NCI-H2171 treated with DMSO at 0.1 percent for 48 hours (cell line): ENCODE measurements around the gene CHAF1B.

Experiments used
- DNase-seq: peaks from one replicate; lab custom pipeline; 2025; lab: John Stamatoyannopoulos, UW

Gene CHAF1B

GRCh38 chr21:36428761-36429432 lies 43.7 kb downstream of the CHAF1B start:
- DNase-seq: peak; percentile 13

GRCh38 chr21:36429947-36430546 lies 44.9 kb downstream of the CHAF1B start:
- peak; percentile 54 for DNase-seq

- DNase-seq: no peak
Measured at GRCh38 chr21:36430841-36431240, 45.6 kb downstream of the CHAF1B start.

GRCh38 chr21:36431252-36431651 lies 46.1 kb downstream of the CHAF1B start:
- DNase-seq: no peak

GRCh38 chr21:36433059-36433709 lies 48.0 kb downstream of the CHAF1B start:
- DNase-seq: no peak

GRCh38 chr21:36434144-36434543 lies 49.0 kb downstream of the CHAF1B start:
- no peak for DNase-seq

GRCh38 chr21:36436829-36437744 lies 51.9 kb downstream of the CHAF1B start:
- DNase-seq: peak; percentile 75

- DNase-seq: no peak
Measured at GRCh38 chr21:36437745-36438128, 52.5 kb downstream of the CHAF1B start.

- no peak for DNase-seq
Measured at GRCh38 chr21:36441715-36442114, 56.5 kb downstream of the CHAF1B start.

GRCh38 chr21:36446301-36446700 lies 61.1 kb downstream of the CHAF1B start:
- DNase-seq: no peak

- no peak for DNase-seq
Measured at GRCh38 chr21:36450511-36450910, 65.3 kb downstream of the CHAF1B start.

GRCh38 chr21:36451506-36451905 lies 66.3 kb downstream of the CHAF1B start:
- DNase-seq: no peak

GRCh38 chr21:36452281-36452825 lies 67.2 kb downstream of the CHAF1B start:
- no peak for DNase-seq

- DNase-seq: no peak
Measured at GRCh38 chr21:36454093-36454531, 68.9 kb downstream of the CHAF1B start.

- DNase-seq: no peak
Measured at GRCh38 chr21:36454706-36455105, 69.5 kb downstream of the CHAF1B start.

GRCh38 chr21:36456729-36457414 lies 71.7 kb downstream of the CHAF1B start:
- DNase-seq: no peak

GRCh38 chr21:36459098-36459497 lies 73.9 kb downstream of the CHAF1B start:
- no peak for DNase-seq

- no peak for DNase-seq
Measured at GRCh38 chr21:36460866-36461265, 75.7 kb downstream of the CHAF1B start.

GRCh38 chr21:36461277-36461917 lies 76.2 kb downstream of the CHAF1B start:
- no peak for DNase-seq

GRCh38 chr21:36461918-36462486 lies 76.8 kb downstream of the CHAF1B start:
- DNase-seq: no peak

GRCh38 chr21:36463204-36463603 lies 78.0 kb downstream of the CHAF1B start:
- no peak for DNase-seq
